ENCODE measurements around the gene SNCAIP.

SNCAIP gene

GRCh38 chr5:122311961-122312590 is at the start of gene SNCAIP:
SNCAIP (plus strand) TSS chr5:122312237; CDS start chr5:122391135, 78,898 bp downstream.
- no peak for DNase-seq (ENCODE audit: low read depth in 2 of 2, low spot score in 1 of 2)

- no peak for DNase-seq (ENCODE audit: low read depth in 2 of 2, low spot score in 1 of 2)
Observed at GRCh38 chr5:122263352-122264030, 48.5 kb upstream of the SNCAIP start.

DNA sequence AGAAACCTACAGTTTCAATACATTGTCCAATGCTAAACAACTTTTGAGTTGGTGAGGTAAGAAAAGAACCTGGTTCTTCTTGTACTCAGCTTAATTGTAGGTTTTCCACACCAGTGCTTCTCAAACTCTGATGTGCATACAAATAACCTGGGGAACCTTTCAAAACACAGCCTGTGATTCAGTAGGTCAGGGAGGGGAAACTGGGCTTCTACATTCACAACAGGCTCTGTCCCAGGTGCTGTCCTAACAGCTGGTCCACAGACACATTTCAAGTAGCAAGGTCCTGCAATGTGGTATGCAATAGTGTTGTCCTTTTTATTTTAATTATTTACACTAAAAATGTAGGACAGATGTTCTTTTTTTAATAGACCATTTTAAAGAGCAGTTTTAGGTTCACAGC is 47.4 kb upstream of the SNCAIP start:
- DNase-seq (ENCODE audit: low read depth in 2 of 2, low spot score in 1 of 2) = no peak

DNA sequence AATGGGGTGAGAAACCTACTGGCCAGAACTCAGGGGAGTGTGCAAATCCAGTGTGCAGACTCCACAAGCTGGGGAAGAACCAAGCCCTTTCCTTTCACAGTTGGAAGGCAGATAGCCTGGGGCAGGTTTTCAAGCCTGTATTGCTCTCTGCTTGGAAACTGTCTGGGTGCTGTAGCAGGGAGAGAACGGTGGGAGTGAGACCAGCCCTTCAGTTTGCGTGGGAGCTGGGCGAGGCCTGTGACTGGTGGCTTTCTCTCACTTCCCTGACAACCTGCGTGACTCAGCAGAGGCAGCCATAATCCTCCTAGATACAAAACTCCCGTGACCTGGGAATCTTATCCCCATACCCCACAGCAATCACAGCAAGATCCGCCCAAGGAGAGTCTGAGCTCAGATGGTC is 44.9 kb upstream of the SNCAIP start:
- DNase-seq (ENCODE audit: low read depth in 2 of 2, low spot score in 1 of 2) = no peak

DNA sequence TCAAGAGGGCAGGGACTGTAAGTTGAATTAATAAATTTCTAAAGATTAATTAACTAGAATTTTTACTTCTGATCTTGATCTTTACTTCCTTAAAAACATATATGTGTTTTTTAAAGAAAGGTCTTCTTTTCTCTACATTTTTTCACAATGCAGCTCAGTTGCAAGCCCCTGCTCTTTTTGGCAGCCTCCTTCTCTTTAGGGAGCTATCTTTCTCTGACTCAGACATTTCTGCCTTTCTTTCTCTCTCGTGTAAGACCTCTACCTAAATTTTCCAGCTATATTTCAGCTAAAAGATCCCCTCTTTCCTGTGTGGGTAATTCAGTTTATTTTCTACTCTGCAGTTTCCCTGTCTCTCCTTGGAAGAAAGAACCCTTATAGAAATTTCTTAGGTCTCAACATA is 38.3 kb upstream of the SNCAIP start:
- no peak for DNase-seq (ENCODE audit: low read depth in 2 of 2, low spot score in 1 of 2)

GRCh38 chr5:122283592-122283991 is 28.4 kb upstream of the SNCAIP start:
- DNase-seq (ENCODE audit: low read depth in 2 of 2, low spot score in 1 of 2) = no peak

DNA sequence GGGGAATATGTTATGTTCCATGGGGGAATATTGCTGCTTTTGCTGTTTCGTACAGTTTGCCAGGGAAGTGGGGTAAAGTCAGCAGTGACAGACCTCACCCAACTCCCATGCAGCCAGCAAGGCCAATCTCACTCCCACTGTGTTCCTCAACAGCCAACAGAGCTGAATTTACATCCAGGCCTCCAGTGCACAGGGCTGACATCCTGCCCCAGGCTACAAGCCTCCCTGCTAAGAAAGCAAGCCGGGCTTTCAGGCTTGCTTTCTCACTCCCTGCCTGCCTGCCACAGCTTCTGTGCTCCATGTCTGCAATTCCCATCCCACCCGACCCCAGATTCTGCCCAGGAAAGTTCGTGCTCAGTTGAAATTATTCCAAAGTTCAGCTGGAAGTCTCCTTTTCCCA is 25.5 kb upstream of the SNCAIP start:
- DNase-seq (ENCODE audit: low read depth in 2 of 2, low spot score in 1 of 2) = no peak

- no peak for DNase-seq (ENCODE audit: low read depth in 2 of 2, low spot score in 1 of 2)
Observed at GRCh38 chr5:122287101-122287500, 24.9 kb upstream of the SNCAIP start.

DNA sequence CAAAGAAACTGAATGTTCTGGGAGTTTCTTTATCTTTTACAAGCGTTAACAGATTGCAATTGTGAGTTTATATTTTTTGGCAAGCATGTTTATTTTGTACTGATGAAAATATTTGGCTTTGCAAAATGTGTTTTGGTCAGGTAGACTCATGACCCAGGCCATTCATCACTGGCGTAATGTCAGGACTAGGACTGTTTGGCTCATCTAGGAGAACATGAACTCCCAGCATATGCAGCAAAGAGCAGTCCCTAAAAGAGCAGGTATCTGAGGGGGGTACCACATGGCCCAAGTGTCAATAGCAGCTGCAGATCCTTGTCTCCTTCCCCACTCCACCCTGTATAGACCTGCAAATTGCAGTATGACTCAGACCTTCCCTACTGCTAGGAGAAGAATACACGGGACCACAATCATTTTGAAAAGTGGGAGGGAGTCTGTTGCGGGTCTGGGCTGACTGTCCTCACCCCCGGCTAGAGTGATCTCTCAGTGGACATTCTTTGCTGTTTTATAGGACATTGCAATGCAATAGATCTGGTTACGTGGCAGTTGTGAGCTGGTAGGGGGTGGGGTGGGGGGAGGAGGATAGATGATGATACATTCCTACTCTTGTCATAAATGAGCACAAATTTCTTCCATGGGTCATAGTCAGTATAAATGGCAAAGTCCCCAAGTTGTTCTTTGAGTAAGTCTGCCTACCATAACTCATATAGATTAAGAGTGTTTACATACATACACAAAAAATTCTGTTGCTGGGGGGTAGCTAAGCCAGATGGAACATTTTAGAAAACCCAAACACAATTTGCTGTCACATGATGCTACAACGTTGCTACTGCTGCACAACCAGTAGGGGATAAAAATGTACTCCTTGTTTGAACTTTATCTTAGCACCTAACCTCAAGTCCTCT is 20.8 kb upstream of the SNCAIP start:
- no peak for DNase-seq (ENCODE audit: low read depth in 2 of 2, low spot score in 1 of 2)

- DNase-seq (ENCODE audit: low read depth in 2 of 2, low spot score in 1 of 2) = no peak
Observed at GRCh38 chr5:122292332-122292731, 19.7 kb upstream of the SNCAIP start.

GRCh38 chr5:122295138-122295537 is 16.9 kb upstream of the SNCAIP start:
- DNase-seq (ENCODE audit: low read depth in 2 of 2, low spot score in 1 of 2) = no peak

DNA sequence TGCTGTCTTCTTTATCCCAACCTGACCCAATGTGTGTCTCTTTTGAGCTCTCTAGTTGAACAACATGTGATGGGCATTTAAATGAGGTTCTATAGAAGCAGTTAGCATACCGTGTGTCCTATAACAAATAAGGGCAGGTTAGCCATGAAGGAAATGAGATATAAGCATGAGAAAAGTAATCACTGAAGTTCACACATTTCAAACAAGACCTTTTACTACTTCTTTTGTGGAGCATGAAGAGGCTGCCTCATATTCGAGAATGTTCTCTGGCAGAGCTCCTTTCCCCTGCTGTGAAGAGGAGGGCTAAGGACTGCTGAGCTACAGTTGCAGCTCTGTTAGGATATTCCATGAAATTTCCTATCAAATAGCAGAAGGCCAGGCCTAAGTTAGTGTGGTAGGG is 15.2 kb upstream of the SNCAIP start:
- no peak for DNase-seq (ENCODE audit: low read depth in 2 of 2, low spot score in 1 of 2)

GRCh38 chr5:122297587-122298298 is 14.3 kb upstream of the SNCAIP start:
- DNase-seq (ENCODE audit: low read depth in 2 of 2, low spot score in 1 of 2) = no peak

GRCh38 chr5:122300374-122300773 is 11.7 kb upstream of the SNCAIP start:
- DNase-seq (ENCODE audit: low read depth in 2 of 2, low spot score in 1 of 2) = no peak

DNA sequence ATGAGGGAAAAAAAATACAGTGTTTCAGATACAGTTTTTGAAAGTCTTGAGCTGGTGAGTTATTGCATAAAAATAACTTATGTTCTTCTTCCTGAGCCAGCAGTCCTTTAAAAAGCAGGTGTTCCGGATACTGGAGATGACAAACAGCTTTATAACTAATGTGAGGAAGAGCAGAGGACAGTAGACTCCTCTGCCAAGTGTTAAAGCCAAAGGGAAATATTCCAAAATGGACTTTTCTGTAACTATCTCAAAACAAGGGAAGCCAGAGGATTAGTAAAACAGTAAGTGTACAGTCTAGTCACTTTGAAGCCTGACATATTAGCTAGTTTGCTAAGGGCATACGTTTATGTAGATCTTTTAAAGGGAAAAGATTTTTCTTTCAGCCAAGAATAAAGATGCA is 11.0 kb upstream of the SNCAIP start:
- DNase-seq (ENCODE audit: low read depth in 2 of 2, low spot score in 1 of 2) = no peak

DNA sequence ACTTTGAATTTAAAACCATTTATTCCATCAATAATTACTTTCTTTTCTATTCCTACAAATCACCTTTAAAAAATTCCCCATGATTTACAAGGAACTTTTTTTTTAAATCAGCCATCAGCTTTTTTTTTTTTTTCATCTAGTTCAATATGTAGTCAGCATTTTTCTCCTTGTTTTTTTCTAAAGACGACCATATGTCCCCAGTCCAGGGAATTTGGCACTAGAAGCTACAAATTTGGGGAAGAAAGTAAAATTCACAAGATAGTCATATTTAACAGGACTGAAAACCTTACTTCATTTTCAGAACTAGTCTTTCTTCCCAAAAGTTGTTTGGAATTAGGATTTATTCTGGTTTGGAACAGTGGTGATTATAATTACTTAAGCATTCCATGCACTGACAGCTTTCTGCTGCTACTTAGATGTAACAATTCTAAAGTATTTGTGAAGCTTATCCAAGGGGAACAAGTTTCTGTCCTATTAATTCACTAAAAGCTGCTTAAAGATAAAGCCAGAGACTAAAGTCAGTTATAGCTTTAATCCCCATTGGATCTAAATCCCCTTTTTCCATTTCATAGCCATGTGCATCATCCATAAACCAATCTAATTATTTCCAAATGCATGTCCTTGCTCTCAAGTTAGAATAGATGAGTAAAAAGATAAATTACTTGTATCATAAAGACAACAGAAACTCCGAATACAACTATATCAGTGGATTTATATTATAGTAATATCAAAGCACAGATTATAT is 7.4 kb upstream of the SNCAIP start:
- no peak for DNase-seq (ENCODE audit: low read depth in 2 of 2, low spot score in 1 of 2)

- DNase-seq (ENCODE audit: low read depth in 2 of 2, low spot score in 1 of 2) = no peak
Observed at GRCh38 chr5:122306461-122306860, 5.6 kb upstream of the SNCAIP start.

DNA sequence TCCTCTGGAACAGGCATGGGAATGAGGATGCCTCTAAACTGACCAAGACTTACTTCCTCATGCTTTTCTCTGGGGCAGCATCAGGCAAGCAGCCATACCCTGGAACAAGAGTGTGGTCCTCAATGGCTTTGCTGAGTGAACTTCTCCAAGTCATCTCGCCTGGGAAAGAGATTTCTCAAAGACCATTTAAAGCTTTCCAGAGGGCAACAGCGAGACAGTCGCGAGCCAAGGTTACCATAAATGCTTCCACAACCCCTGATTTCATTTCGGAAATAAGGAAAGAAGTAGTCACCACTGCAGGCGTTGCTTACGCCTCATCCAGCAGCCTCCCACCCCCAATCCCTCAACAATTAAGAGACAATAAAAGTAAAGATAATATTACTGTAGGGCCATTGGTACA is 1.1 kb upstream of the SNCAIP start:
- DNase-seq (ENCODE audit: low read depth in 2 of 2, low spot score in 1 of 2) = no peak

GRCh38 chr5:122311497-122311960 is 508 bp upstream of the SNCAIP start:
- DNase-seq (ENCODE audit: low read depth in 2 of 2, low spot score in 1 of 2) = no peak

GRCh38 chr5:122312591-122313406 is 762 bp downstream of the SNCAIP start:
- DNase-seq (ENCODE audit: low read depth in 2 of 2, low spot score in 1 of 2) = no peak
